DND-41 (cell line): ENCODE measurements around the gene ENTPD2.

ENCODE experiments used
- EZH2 ChIP-seq: IDR thresholded peaks from 3 replicates; pipeline ENCODE4 v1.6.1; 2012; ENCODE audit warnings: borderline replicate concordance, low read depth, mild to moderate bottlenecking, moderate library complexity, low read length, inconsistent platforms; ENCODE audit not compliant: severe bottlenecking
- TF ChIP-seq, protein P1 (sequence below): IDR thresholded peaks from 2 replicates; pipeline ENCODE4 v1.5.1; 2012; ENCODE audit warnings: borderline replicate concordance, low read length, moderate library complexity, mild to moderate bottlenecking; ENCODE audit not compliant: poor library complexity, severe bottlenecking; ENCODE audit errors: extremely low read depth

DNA sequence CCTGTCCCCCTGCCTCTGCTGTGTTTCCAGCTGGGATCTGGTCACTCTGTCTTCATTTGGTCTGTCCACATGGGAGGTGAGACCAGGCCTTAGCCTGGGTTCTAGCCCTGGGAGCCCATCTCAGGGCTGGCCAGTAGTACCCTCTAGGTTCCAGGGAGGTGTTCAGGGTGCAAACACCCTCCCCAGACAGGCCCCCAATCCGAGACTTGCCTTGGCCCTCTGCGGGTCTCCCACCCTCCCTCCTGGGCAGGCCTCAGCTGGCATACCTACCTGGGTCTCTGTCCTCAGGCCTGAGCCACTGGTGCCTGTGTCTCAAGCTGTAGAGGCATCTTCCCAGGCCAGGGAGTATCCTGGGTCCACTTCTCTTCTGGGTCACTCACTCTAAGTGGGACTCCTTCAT lies 17.4 kb upstream of the ENTPD2 start:
- no peak for TF ChIP-seq EZH2
- TF ChIP-seq, protein P1, sequence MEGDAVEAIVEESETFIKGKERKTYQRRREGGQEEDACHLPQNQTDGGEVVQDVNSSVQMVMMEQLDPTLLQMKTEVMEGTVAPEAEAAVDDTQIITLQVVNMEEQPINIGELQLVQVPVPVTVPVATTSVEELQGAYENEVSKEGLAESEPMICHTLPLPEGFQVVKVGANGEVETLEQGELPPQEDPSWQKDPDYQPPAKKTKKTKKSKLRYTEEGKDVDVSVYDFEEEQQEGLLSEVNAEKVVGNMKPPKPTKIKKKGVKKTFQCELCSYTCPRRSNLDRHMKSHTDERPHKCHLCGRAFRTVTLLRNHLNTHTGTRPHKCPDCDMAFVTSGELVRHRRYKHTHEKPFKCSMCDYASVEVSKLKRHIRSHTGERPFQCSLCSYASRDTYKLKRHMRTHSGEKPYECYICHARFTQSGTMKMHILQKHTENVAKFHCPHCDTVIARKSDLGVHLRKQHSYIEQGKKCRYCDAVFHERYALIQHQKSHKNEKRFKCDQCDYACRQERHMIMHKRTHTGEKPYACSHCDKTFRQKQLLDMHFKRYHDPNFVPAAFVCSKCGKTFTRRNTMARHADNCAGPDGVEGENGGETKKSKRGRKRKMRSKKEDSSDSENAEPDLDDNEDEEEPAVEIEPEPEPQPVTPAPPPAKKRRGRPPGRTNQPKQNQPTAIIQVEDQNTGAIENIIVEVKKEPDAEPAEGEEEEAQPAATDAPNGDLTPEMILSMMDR, result no peak
